ENCODE results near the gene CCNF.

DNA sequence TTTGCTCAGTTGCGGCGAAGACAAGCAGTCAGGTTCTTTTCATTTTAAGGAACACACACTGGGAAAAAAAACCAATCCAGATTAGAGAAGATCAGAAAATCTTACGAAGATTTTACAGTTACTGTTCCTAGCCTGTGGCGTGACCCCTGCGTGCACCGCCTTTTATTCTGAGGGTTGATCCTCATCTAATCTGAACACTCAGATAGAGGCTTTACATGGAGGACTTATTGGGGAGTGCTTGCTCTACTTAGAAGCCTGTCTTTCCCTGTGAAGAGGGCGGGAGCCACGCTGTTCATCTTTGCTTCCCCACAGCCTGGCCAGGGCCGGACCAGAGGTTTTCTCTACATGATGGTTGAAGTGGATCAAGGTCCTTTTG lies 47.1 kb downstream of the CCNF start:
- TF ChIP-seq REST (IDR thresholded peaks at IDR 0.05; ENCODE audit: insufficient read depth in 1 of 2, low read depth in 2 of 2, low read length in 2 of 2) = no peak
- no peak for TF ChIP-seq POLR2AphosphoS5 (IDR thresholded peaks at IDR 0.05; ENCODE audit: low read depth, low read length)
- TF ChIP-seq TAF1 (IDR thresholded peaks at IDR 0.05; ENCODE audit: borderline replicate concordance, insufficient read depth, low read length) = no peak

All from PFSK-1 (cell line).